PC-9 (cell line): ENCODE results near the gene HSPA12B. TPM values are rescaled to one million over a fixed set of nuclear protein-coding genes. Genes with fewer than 3 reads are reported as not detected.

ENCODE experiments used
- BruUV-seq: library from RNA; stranded (reverse); fragments of 400-500 nt; replicated peaks from 2 replicates; lab custom pipeline; 2021; lab: Mats Ljungman, UMichigan
- CTCF ChIA-PET: fragments of 300-600 bp; sonication (Branson Sonifier 250); formaldehyde crosslinking; loops from one replicate; lab custom pipeline; 2022; ENCODE audit warnings: antibody characterized with exemption; lab: Charles Lee
- POLR2A ChIA-PET: fragments of 300-600 bp; sonication (Branson Sonifier 250); formaldehyde crosslinking; loops from one replicate; lab custom pipeline; 2022; ENCODE audit warnings: antibody characterized with exemption; ENCODE audit not compliant: unreplicated experiment; lab: Charles Lee
- DNase-seq, 2 experiments: peaks; one replicate each; pipeline versions ENCODE4 v3.0.0 to v3.0.0-alpha.2; 2015 to 2022; ENCODE audit warnings: mixed read lengths in 1 of 2
- H2AFZ ChIP-seq: fragments of 200-600 bp; sonication (generic); 2 replicates; pipeline ENCODE4 v1.8.1; 2017; ENCODE audit warnings: antibody characterized with exemption
- H3F3A ChIP-seq: fragments of 200-600 bp; sonication (generic); 2 replicates; pipeline ENCODE4 v1.8.1; 2017; ENCODE audit warnings: antibody characterized with exemption, mild to moderate bottlenecking, low read depth; ENCODE audit not compliant: insufficient read depth
- H3K27ac ChIP-seq: fragments of 200-600 bp; sonication (generic); 2 replicates; pipeline ENCODE4 v1.6.1; 2016; ENCODE audit warnings: mixed run types
- H3K27me3 ChIP-seq: fragments of 200-600 bp; sonication (generic); 2 replicates; pipeline ENCODE4 v1.6.1; 2016; ENCODE audit warnings: low read depth, mixed run types; ENCODE audit not compliant: insufficient read depth
- H3K36me3 ChIP-seq: fragments of 200-600 bp; sonication (generic); 2 replicates; pipeline ENCODE4 v1.6.1; 2016; ENCODE audit warnings: low read depth, mixed run types
- H3K4me1 ChIP-seq: fragments of 200-600 bp; sonication (generic); replicated peaks from 2 replicates; pipeline ENCODE4 v1.6.1; 2016; ENCODE audit warnings: mixed run types; ENCODE audit not compliant: insufficient read depth
- H3K4me2 ChIP-seq: fragments of 200-600 bp; sonication (generic); 2 replicates; pipeline ENCODE4 v1.6.1; 2017; ENCODE audit warnings: mixed run types
- H3K4me3 ChIP-seq: fragments of 200-600 bp; sonication (generic); 2 replicates; pipeline ENCODE4 v1.6.1; 2016; ENCODE audit warnings: mixed run types
- H3K79me2 ChIP-seq: fragments of 200-600 bp; sonication (generic); 2 replicates; pipeline ENCODE4 v1.6.1; 2017; ENCODE audit warnings: low read depth, mixed run types
- H3K9me2 ChIP-seq: fragments of 200-600 bp; sonication (generic); 2 replicates; pipeline ENCODE4 v1.8.1; 2017; ENCODE audit warnings: mild to moderate bottlenecking; ENCODE audit not compliant: insufficient read depth
- H3K9me3 ChIP-seq: fragments of 200-600 bp; sonication (generic); 2 replicates; pipeline ENCODE4 v1.8.1; 2016; ENCODE audit warnings: low read depth; ENCODE audit not compliant: insufficient read depth
- H4K20me1 ChIP-seq: fragments of 200-600 bp; sonication (generic); 2 replicates; pipeline ENCODE4 v1.8.1; 2017; ENCODE audit not compliant: insufficient read depth
- CTCF ChIP-seq: fragments of 200-600 bp; sonication (generic); conservative IDR thresholded peaks from 2 replicates; pipeline ENCODE4 v1.6.1; 2017; ENCODE audit warnings: mixed run types, antibody characterized with exemption, mild to moderate bottlenecking, moderate library complexity
- EZH2 ChIP-seq: fragments of 200-600 bp; sonication (generic); IDR thresholded peaks from 2 replicates; pipeline ENCODE4 v1.8.0; 2017; ENCODE audit warnings: antibody characterized with exemption, low read depth
- intact Hi-C: fragments of 100-400 bp; cut with micrococcal nuclease; formaldehyde crosslinking; loops from one replicate; pipeline ENCODE4 v1.10.0; 2022; ENCODE audit not compliant: unreplicated experiment
- total RNA-seq: library from RNA; stranded (reverse); gene quantifications from 2 replicates; pipeline ENCODE4 v1.2.3, GENCODE V29; 2021

HSPA12B gene
- total RNA-seq, 1 experiment from 2014 or later: not detected

GRCh38 chr20:3800256-3800877, 67.9 kb downstream of the HSPA12B start:
- ChIA-PET CTCF (no interaction called here), POLR2A (no interaction called here)
- no peaks in the 10 kb centered on the region for H3K36me3 ChIP-seq
- TF ChIP-seq EZH2 (no peak), CTCF (no peak)
- peaks cover 16% of the 10 kb centered on the region for H3K79me2 ChIP-seq
- intact Hi-C loops: no loop called here
- H3K9me3 ChIP-seq: no peaks in the 10 kb centered on the region
- no peaks in the 10 kb centered on the region for H3K9me2 ChIP-seq
- H2AFZ ChIP-seq: no peak overlapping the region
- no peaks in the 10 kb centered on the region for H4K20me1 ChIP-seq
- H3K4me2 ChIP-seq: no peak overlapping the region
- H3K4me3 ChIP-seq: no peak overlapping the region
- H3K27me3 ChIP-seq: no peaks in the 10 kb centered on the region
- BruUV-seq: no TSS peak
- no peak for DNase-seq
- peaks cover 20% of the 10 kb centered on the region for H3K4me1 ChIP-seq
- H3K27ac ChIP-seq: no peak overlapping the region
- 0 out of 2 replicates have a peak, but pooled peaks cover 2% of the 10 kb centered on the region for H3F3A ChIP-seq

- Histone ChIP-seq H4K20me1 (no peaks in the 10 kb centered on the region), H3K4me2 (no peak overlapping the region), H3K36me3 (no peaks in the 10 kb centered on the region), H3K9me3 (no peaks in the 10 kb centered on the region), H3K79me2 (peaks cover 14% of the 10 kb centered on the region), H3F3A (peaks cover 6% of the 10 kb centered on the region), H3K4me1 (peaks cover 25% of the 10 kb centered on the region), H3K4me3 (no peak overlapping the region), H3K27ac (no peak overlapping the region), H3K27me3 (no peaks in the 10 kb centered on the region), H2AFZ (no peak overlapping the region), H3K9me2 (no peaks in the 10 kb centered on the region)
- CTCF ChIA-PET: no interaction called here
- TF ChIP-seq EZH2 (no peak), CTCF (no peak)
- POLR2A ChIA-PET: no interaction called here
- intact Hi-C loops: no loop called here
- DNase-seq: no peak
- BruUV-seq: no TSS peak
Measured at GRCh38 chr20:3800878-3801260, 68.4 kb downstream of the HSPA12B start.

GRCh38 chr20:3801299-3801698, 68.8 kb downstream of the HSPA12B start:
- Histone ChIP-seq H3K4me1 (peaks cover 29% of the 10 kb centered on the region), H3K9me2 (no peaks in the 10 kb centered on the region), H3K4me2 (no peak overlapping the region), H3K4me3 (no peak overlapping the region), H2AFZ (no peak overlapping the region), H3F3A (peaks cover 10% of the 10 kb centered on the region), H3K79me2 (peaks cover 14% of the 10 kb centered on the region), H3K9me3 (no peaks in the 10 kb centered on the region), H4K20me1 (no peaks in the 10 kb centered on the region), H3K36me3 (no peaks in the 10 kb centered on the region), H3K27ac (no peak overlapping the region), H3K27me3 (no peaks in the 10 kb centered on the region)
- TF ChIP-seq EZH2 (no peak), CTCF (no peak)
- no TSS peak for BruUV-seq
- CTCF ChIA-PET: no interaction called here
- intact Hi-C loops: no loop called here
- DNase-seq: no peak
- POLR2A ChIA-PET: no interaction called here
